GM18873 (cell line): ENCODE measurements around the gene KRTAP27-1.

ENCODE experiments used
- ATAC-seq: cut with Tn5 transposase; IDR thresholded peaks from one replicate; pipeline ENCODE4 v1.9.1; 2021; ENCODE audit warnings: mild to moderate bottlenecking, moderate library complexity, moderate number of reproducible peaks; ENCODE audit not compliant: unreplicated experiment, low FRiP score

KRTAP27-1 gene, protein sequence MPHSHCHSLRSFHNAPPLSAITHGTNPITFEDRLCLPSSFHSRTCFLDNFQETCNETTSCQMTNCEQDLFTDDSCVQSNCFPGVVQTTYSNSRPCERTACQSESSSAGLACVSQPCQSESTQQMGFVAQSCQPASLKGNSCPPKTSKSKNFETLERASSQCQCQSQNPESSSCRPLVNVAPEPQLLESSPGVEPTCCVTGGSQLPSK

GRCh38 chr21:30337276-30337744, at the start of gene KRTAP27-1:
Gene KRTAP27-1 (minus strand): TSS chr21:30337694. CDS start chr21:30337668, 26 bp downstream.
- no peak for ATAC-seq

DNA sequence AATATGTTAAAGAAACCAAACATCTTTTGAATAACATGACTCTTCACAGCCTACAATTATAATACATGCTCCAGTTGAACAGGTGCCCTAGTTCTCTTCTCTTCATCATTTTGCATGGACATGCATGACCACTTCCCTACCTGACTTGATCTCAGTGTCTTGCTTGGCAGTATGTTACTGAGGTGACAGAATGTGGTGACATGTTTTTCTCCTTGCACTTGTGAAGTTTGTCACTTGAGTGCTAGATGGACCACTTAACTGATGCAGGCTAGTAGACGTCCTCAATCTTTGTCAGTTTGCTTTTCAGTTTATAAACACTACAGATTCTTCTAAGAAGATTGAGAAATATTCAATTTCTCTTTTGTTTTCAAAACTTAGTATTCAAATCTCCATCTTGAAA, 44.7 kb upstream of the KRTAP27-1 start:
- ATAC-seq, result no peak

GRCh38 chr21:30372139-30372770, 34.8 kb upstream of the KRTAP27-1 start, which contains the start of gene KRTAP13-2:
Gene KRTAP13-2 (minus strand): TSS chr21:30372271. CDS start chr21:30372213, 58 bp downstream.
- ATAC-seq, result no peak

- no peak for ATAC-seq
Measured at GRCh38 chr21:30355906-30356305, 18.4 kb upstream of the KRTAP27-1 start.

- no peak for ATAC-seq
Measured at GRCh38 chr21:30354308-30355005, 17.0 kb upstream of the KRTAP27-1 start.

- ATAC-seq, result no peak
Measured at GRCh38 chr21:30351534-30351933, 14.0 kb upstream of the KRTAP27-1 start.

DNA sequence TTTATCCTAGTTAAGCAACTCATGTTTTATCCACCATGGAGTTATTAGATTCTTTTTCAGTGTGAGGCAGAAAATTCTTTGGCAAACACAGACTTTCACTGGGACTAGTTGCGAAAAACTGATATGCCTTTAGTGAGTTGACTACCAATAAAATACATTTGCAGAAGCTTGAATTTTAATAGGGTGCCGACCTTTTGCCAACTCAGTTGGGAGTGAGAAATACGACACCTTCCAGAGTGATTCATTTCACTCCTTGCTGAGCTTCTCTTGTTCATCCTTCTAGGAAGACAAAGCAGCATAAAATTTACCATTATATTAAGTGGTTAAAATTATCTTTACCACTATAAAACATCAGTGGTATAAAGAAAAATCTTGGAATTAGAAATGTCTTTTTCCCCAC, 12.1 kb upstream of the KRTAP27-1 start:
- no peak for ATAC-seq

- ATAC-seq, result no peak
Measured at GRCh38 chr21:30348506-30348905, 11.0 kb upstream of the KRTAP27-1 start, which contains the start of gene KRTAP23-1. Gene KRTAP23-1 (minus strand): TSS chr21:30348606. CDS start chr21:30348606, 0 bp downstream.

DNA sequence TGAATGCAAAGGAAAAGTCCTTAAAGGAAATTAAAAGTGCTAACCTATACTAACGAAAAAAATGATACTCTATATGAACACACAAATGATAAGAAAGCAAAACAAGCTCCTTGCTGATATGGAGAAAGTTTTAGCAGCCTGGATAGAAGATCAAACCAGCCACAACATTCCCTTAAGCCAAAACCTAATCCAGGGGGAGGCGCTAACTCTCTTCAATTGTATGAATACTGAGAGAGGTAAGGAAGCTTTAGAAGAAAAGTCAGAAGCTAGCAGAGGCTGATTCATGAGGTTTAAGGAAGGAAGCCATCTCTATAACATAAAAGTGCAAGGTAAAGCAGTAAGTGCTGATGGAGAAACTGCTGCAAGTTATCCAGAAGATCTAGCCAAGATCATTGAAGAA, 7.5 kb upstream of the KRTAP27-1 start:
- no peak for ATAC-seq

DNA sequence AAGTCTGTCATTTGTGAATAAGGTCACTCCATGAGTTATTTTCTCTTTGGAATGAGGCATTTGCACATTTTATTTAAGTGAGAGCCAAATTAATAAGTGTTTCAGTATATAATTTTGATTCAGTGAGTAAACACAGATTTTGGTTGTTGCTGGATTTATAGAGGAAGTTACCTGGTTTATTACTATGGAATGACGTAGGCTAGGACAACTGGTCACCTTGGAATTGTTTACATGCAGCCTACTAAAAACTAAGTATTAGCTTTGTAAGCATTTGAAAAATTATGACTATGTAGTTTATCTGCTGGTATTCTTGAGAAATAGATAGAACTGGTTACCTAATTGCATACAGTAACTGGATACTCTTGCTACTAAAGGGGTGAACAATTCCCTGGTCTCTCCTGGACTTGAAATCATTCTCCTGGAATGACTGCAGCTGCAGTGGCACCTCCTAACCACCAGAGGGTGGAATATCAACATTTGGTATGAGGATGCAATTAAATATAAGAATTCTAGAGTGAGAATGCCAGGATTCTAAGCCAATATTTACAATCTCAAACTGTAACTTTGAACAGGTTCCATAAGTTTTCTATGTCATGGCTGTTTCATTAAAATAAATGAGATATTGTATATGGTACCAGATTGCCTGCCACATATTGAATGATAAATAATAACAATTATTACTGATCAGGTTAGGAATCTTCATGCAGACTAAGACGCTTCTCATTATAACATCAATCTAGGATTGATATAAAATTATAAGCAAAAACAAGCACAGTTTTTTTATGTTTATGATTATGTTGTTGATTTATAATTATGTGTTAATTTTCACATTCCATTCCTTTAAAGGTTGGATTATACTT, 3.5 kb upstream of the KRTAP27-1 start:
- ATAC-seq, result no peak

GRCh38 chr21:30338717-30339116, 1.2 kb upstream of the KRTAP27-1 start:
- ATAC-seq, result no peak

- ATAC-seq, result no peak
Measured at GRCh38 chr21:30337772-30338171, 278 bp upstream of the KRTAP27-1 start.

DNA sequence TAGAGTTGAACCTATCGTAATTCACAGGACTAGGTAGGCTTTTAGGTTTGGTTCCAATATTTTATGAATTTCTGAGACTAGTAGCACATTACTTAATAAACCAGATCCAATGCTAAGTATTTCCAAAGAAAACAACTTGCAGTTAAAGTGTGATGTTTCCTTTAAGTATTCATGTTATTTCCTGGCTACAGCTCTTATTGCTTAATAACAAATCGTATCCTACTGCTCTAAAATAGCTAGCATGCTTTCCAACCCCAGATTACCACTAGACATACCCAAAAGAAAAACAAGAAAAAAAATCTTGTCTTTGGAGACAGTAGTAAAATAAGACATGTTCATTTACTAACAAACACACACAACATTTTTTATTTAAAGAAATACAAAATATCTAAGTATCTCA, 898 bp downstream of the KRTAP27-1 start:
- no peak for ATAC-seq

DNA sequence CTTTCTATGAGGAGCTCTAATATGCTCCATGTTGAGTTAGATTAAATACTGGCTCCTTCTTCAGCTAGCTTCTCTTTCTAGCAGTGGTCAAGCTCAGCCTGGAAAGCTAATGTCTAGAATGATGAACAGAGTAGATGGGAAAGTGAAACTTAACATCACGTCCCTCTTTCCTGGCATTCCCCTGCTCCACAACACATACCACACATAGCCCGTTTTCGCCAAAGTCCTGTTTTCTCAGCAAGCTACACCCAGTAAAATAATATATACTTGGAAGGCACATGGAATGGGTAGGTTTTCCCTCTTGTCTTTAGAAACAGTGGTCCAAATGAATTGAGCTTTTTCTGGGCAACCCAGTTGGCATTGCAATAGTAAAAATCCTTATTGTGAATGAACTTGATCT, 3.8 kb downstream of the KRTAP27-1 start:
- ATAC-seq, result no peak

- ATAC-seq, result no peak
Measured at GRCh38 chr21:30332681-30333080, 4.8 kb downstream of the KRTAP27-1 start.

DNA sequence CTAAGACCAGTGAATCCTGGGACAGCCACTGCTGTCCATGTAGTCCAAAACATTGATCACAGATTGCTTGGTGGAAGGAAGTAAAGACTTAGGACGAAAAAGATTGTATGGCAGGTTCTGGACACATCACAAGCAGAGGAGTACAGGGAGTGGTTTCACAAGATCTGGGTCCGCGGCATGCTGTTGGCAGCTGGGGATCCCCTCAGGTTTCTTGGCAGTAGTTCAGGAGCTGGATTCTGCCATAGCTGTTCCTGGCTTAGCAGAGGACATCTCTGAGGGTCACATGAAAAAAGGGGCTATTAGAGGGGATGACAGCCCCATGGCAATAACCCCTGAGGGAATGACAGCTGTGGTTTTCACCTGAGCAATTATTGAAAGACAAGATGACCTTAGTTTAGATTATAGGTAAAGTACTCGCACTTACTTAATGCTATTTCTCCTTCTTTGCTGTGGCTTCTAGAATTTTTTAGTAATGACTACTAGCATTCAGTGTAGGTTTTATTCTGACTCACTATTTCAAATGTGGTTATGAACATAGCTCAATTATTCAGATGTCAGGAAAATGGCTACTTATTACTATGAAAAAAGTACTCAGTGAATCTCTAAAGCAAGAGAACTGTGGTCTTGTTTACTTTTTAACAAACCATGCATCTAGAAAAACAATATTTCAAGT, 8.2 kb downstream of the KRTAP27-1 start:
- ATAC-seq, result no peak

GRCh38 chr21:30326390-30326789, 11.1 kb downstream of the KRTAP27-1 start:
- ATAC-seq, result no peak

DNA sequence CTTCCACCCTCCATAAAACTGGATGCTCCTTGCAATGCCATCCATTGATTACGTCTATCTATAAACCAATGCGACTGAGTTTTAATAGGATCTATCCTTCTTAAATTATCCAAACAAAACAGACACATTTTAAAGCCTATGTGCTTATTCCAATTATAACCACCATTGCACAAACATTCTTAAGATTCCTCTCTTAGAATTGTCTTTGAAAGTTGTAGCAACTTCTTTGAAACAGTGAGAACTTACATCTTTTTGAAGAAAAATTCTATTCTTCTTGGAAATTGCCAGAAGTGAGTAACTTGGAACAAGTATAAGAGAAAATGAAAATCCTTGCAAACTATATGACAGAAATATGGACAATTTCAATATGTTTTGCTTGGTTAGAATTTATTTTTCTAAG, 17.3 kb downstream of the KRTAP27-1 start, which contains the start of gene KRTAP26-1:
Gene KRTAP26-1 (minus strand): TSS at position 101 of the 400 bp plus-strand sequence. CDS start 280 bp downstream, outside the sequence.
- ATAC-seq, result no peak

DNA sequence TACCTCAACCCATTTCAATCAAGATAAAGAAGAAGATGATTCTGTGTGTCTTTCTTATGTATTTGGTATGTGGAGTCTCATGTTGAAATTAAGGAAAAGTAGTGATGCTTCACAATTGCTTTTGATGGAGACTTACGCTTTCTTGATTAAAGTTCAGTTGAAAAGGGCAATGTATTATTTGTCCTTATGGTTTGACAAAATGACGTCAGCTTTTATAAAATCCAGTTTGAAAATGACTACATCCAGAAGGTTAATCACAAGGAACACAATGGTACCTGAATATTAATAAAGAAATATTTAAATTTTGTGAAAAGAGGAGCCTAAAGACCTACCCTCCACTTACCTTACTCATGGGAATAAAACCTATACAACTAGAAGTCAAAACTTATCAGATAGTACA, 21.8 kb downstream of the KRTAP27-1 start:
- no peak for ATAC-seq

GRCh38 chr21:30306884-30307283, 30.6 kb downstream of the KRTAP27-1 start:
- ATAC-seq, result no peak
